ENCODE results near the gene MRPL14.

DNA sequence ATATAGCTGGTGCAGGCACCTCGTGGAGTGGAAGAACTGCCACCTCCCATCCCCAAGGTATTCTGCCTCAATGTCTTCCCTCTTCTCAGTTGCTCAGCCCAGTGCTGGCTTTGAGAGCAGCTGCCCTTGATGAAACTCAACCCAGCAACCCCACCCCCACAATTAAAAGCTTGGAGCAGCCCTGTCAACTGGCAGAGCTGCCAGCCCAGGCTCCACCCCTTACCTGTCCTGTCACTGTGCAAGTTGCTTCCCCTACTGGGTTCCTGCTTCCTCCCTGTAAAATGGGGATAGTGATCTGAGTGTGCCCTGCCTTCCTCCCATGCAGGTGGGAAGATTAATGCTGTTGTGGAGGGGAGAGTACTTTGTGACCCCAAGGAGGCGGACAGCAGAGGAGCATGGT lies 4.6 kb upstream of the MRPL14 start:
- TF ChIP-seq, protein P1, sequence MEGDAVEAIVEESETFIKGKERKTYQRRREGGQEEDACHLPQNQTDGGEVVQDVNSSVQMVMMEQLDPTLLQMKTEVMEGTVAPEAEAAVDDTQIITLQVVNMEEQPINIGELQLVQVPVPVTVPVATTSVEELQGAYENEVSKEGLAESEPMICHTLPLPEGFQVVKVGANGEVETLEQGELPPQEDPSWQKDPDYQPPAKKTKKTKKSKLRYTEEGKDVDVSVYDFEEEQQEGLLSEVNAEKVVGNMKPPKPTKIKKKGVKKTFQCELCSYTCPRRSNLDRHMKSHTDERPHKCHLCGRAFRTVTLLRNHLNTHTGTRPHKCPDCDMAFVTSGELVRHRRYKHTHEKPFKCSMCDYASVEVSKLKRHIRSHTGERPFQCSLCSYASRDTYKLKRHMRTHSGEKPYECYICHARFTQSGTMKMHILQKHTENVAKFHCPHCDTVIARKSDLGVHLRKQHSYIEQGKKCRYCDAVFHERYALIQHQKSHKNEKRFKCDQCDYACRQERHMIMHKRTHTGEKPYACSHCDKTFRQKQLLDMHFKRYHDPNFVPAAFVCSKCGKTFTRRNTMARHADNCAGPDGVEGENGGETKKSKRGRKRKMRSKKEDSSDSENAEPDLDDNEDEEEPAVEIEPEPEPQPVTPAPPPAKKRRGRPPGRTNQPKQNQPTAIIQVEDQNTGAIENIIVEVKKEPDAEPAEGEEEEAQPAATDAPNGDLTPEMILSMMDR (IDR thresholded peaks at IDR 0.05): no peak
- TF ChIP-seq EZH2phosphoT487 (IDR thresholded peaks at IDR 0.05): no peak

All from neural progenitor cell (in vitro differentiated cells).